NB4 (cell line): ENCODE data around the gene FAM185A.

ENCODE experiments used
- CTCF ChIP-seq: IDR thresholded peaks from one replicate; pipeline ENCODE4 v1.5.1; 2012; ENCODE audit warnings: low read depth, low read length
- MAX ChIP-seq: IDR thresholded peaks from 2 replicates; pipeline ENCODE4 v1.6.1; 2011; ENCODE audit warnings: low read depth, low read length
- POLR2A ChIP-seq: IDR thresholded peaks from 2 replicates; pipeline ENCODE4 v1.6.1; 2011; ENCODE audit warnings: mild to moderate bottlenecking; ENCODE audit not compliant: insufficient read length; ENCODE audit errors: extremely low read depth

GRCh38 chr7:102833343-102833742 is 84.5 kb downstream of the FAM185A start:
- TF ChIP-seq CTCF (no peak), POLR2A (no peak), MAX (no peak)
